ENCODE results near the gene RECK. TPM values are rescaled to one million over a fixed set of nuclear protein-coding genes. Genes with fewer than 3 reads are reported as not detected.
A peak's percentile ranks its signal among the peaks of the same experiment; 100 is the strongest.

Gene RECK
- total RNA-seq, 4 donors from 2014 or later = 2.9 to 4.1 (median 3.5) TPM

GRCh38 chr9:36007316-36007708, 29.4 kb upstream of the RECK start:
- Histone ChIP-seq H3K27ac (no peak overlapping the region), H3K9me3 (no peaks in the 10 kb centered on the region), H3K4me3 (no peak overlapping the region), H3K4me1 (no peaks in the 10 kb centered on the region), H3K36me3 (no peaks in the 10 kb centered on the region), H3K27me3 (peaks cover 0 to 6% (median 0%) of the 10 kb centered on the region in 3 donors)
- in situ Hi-C loops (cut with MboI; ENCODE audit: low sequenced_read_pairs in 4 of 4) (no loop called here), intact Hi-C loops (cut with DNase I; ENCODE audit: low total_unique reads) (loop anchor here (10.0 kb wide), 1 partner anchor 67 kb away; no protein-coding TSS in a partner anchor)
- no peak for TF ChIP-seq POLR2A (IDR thresholded peaks at IDR 0.05)
- TF ChIP-seq CTCF (IDR thresholded peaks at IDR 0.05 in 4 of 5, conservative IDR thresholded peaks at IDR 0.05 in 1 of 5) = no peak
- DNase-seq (no peak), ATAC-seq (no peak)

GRCh38 chr9:36007852-36008251, 28.9 kb upstream of the RECK start:
- no peaks in the 10 kb centered on the region for H3K36me3 ChIP-seq
- no peaks in the 10 kb centered on the region for H3K9me3 ChIP-seq
- no peaks in the 10 kb centered on the region for H3K4me1 ChIP-seq
- H3K4me3 ChIP-seq = no peak overlapping the region
- intact Hi-C loops (cut with DNase I; ENCODE audit: low total_unique reads) = loop anchor here (1.0 to 10.0 kb wide), 3 partner anchors 15 to 158 kb away; no protein-coding TSS in a partner anchor
- peaks cover 0 to 6% (median 0%) of the 10 kb centered on the region in 3 donors for H3K27me3 ChIP-seq
- ATAC-seq = no peak
- in situ Hi-C loops (cut with MboI; ENCODE audit: low sequenced_read_pairs in 4 of 4) = no loop called here
- H3K27ac ChIP-seq = no peak overlapping the region
- DNase-seq = no peak
- no peak for TF ChIP-seq POLR2A (IDR thresholded peaks at IDR 0.05)

GRCh38 chr9:36008774-36009300, 27.9 kb upstream of the RECK start:
- DNase-seq (peak; percentile 11 to 41), ATAC-seq (peak; percentile 78 to 87)
- no peaks in the 10 kb centered on the region for H3K4me1 ChIP-seq
- intact Hi-C loops (cut with DNase I; ENCODE audit: low total_unique reads) = loop anchor here (1.0 to 10.0 kb wide), 3 partner anchors 14 to 157 kb away; no protein-coding TSS in a partner anchor
- H3K9me3 ChIP-seq = no peaks in the 10 kb centered on the region
- no peak overlapping the region for H3K4me3 ChIP-seq
- H3K27ac ChIP-seq = no peak overlapping the region
- in situ Hi-C loops (cut with MboI; ENCODE audit: low sequenced_read_pairs in 4 of 4) = no loop called here
- peak; percentile 48 to 90 (median 81) for TF ChIP-seq CTCF (IDR thresholded peaks at IDR 0.05 in 4 of 5, conservative IDR thresholded peaks at IDR 0.05 in 1 of 5)
- TF ChIP-seq POLR2A (IDR thresholded peaks at IDR 0.05) = no peak
- peaks cover 0 to 3% (median 0%) of the 10 kb centered on the region in 3 donors for H3K27me3 ChIP-seq
- H3K36me3 ChIP-seq = no peaks in the 10 kb centered on the region

- TF ChIP-seq CTCF (IDR thresholded peaks at IDR 0.05 in 4 of 5, conservative IDR thresholded peaks at IDR 0.05 in 1 of 5) (no peak), POLR2A (IDR thresholded peaks at IDR 0.05) (no peak)
- Histone ChIP-seq H3K27ac (no peak overlapping the region), H3K4me3 (no peak overlapping the region), H3K4me1 (no peaks in the 10 kb centered on the region), H3K27me3 (peaks cover 0 to 2% (median 0%) of the 10 kb centered on the region in 3 donors), H3K36me3 (no peaks in the 10 kb centered on the region), H3K9me3 (no peaks in the 10 kb centered on the region)
- intact Hi-C loops (cut with DNase I; ENCODE audit: low total_unique reads) = no loop called here
- DNase-seq (no peak), ATAC-seq (no peak)
- in situ Hi-C loops (cut with MboI; ENCODE audit: low sequenced_read_pairs in 4 of 4) = loop anchor here in 1 of 4 donors (10.0 kb wide), 1 partner anchor 57 kb away; the partner anchor contains the start of gene OR2S2
Observed at GRCh38 chr9:36011379-36011778, 25.3 kb upstream of the RECK start.

- H3K4me1 ChIP-seq = no peaks in the 10 kb centered on the region
- DNase-seq (no peak), ATAC-seq (no peak)
- H3K4me3 ChIP-seq = no peak overlapping the region
- no peak overlapping the region for H3K27ac ChIP-seq
- in situ Hi-C loops (cut with MboI; ENCODE audit: low sequenced_read_pairs in 4 of 4) (loop anchor here in 1 of 4 donors (10.0 kb wide), 1 partner anchor 62 kb away; the partner anchor contains the start of gene OR2S2), intact Hi-C loops (cut with DNase I; ENCODE audit: low total_unique reads) (no loop called here)
- H3K9me3 ChIP-seq = no peaks in the 10 kb centered on the region
- no peaks in the 10 kb centered on the region for H3K36me3 ChIP-seq
- TF ChIP-seq POLR2A (IDR thresholded peaks at IDR 0.05) (no peak), CTCF (IDR thresholded peaks at IDR 0.05 in 4 of 5, conservative IDR thresholded peaks at IDR 0.05 in 1 of 5) (no peak)
- no peaks in the 10 kb centered on the region for H3K27me3 ChIP-seq
Observed at GRCh38 chr9:36017278-36017677, 19.4 kb upstream of the RECK start.
